Embryonic facial prominence (tissue), 1 donor: ENCODE data around the gene SBK1.
"Not testable (repeated sequence)": the region's sequence is repeated elsewhere in the genome, so short reads cannot be mapped to it uniquely, and the experiment has no call there.

Source experiments
- DNase-seq: peaks from one replicate; pipeline ENCODE4 v3.0.0-alpha.2; 2016; ENCODE audit errors: extremely low spot score

The SBK1 gene

GRCh38 chr16:28291651-28292626 lies at the start of gene SBK1:
Gene SBK1 (plus strand): TSS chr16:28292525. CDS start chr16:28317392, 24,867 bp downstream.
- DNase-seq, result peak; percentile 60

GRCh38 chr16:28249483-28249882 lies 42.8 kb upstream of the SBK1 start:
- DNase-seq, result not testable (repeated sequence)

- DNase-seq, result no peak
Observed at GRCh38 chr16:28250999-28251398, 41.3 kb upstream of the SBK1 start.

GRCh38 chr16:28254158-28254557 lies 38.2 kb upstream of the SBK1 start:
- DNase-seq, result no peak

- no peak for DNase-seq
Observed at GRCh38 chr16:28255838-28256237, 36.5 kb upstream of the SBK1 start.

GRCh38 chr16:28257256-28257655 lies 35.1 kb upstream of the SBK1 start:
- no peak for DNase-seq

- DNase-seq, result no peak
Observed at GRCh38 chr16:28258567-28258966, 33.8 kb upstream of the SBK1 start.

- DNase-seq, result no peak
Observed at GRCh38 chr16:28259091-28259780, 33.1 kb upstream of the SBK1 start.

- no peak for DNase-seq
Observed at GRCh38 chr16:28259781-28260150, 32.6 kb upstream of the SBK1 start.

- no peak for DNase-seq
Observed at GRCh38 chr16:28260193-28260592, 32.1 kb upstream of the SBK1 start.

GRCh38 chr16:28261942-28262341 lies 30.4 kb upstream of the SBK1 start:
- DNase-seq, result no peak

GRCh38 chr16:28263305-28263704 lies 29.0 kb upstream of the SBK1 start:
- no peak for DNase-seq

- no peak for DNase-seq
Observed at GRCh38 chr16:28264656-28265055, 27.7 kb upstream of the SBK1 start.

GRCh38 chr16:28265822-28266221 lies 26.5 kb upstream of the SBK1 start:
- DNase-seq, result no peak

GRCh38 chr16:28267356-28267755 lies 25.0 kb upstream of the SBK1 start:
- DNase-seq, result no peak

- DNase-seq, result no peak
Observed at GRCh38 chr16:28273511-28273910, 18.8 kb upstream of the SBK1 start.

GRCh38 chr16:28274676-28275075 lies 17.6 kb upstream of the SBK1 start:
- DNase-seq, result no peak

GRCh38 chr16:28276301-28276700 lies 16.0 kb upstream of the SBK1 start:
- no peak for DNase-seq

- peak; percentile 78 for DNase-seq
Observed at GRCh38 chr16:28277537-28278388, 14.6 kb upstream of the SBK1 start.

- no peak for DNase-seq
Observed at GRCh38 chr16:28279006-28279405, 13.3 kb upstream of the SBK1 start.

- DNase-seq, result no peak
Observed at GRCh38 chr16:28280881-28281836, 11.2 kb upstream of the SBK1 start.
